IPS-20b (cell line): ENCODE data around the gene RC3H1.

Experiments
- H3K27ac ChIP-seq: one replicate; pipeline ENCODE4 v1.5.1; 2013; ENCODE audit warnings: low read length
- H3K27me3 ChIP-seq: 2 replicates; pipeline ENCODE4 v1.6.1; 2013; ENCODE audit warnings: mild to moderate bottlenecking, low read length, inconsistent platforms; ENCODE audit not compliant: insufficient read depth
- H3K36me3 ChIP-seq: 2 replicates; pipeline ENCODE4 v1.6.1; 2013; ENCODE audit warnings: low read depth, mild to moderate bottlenecking, inconsistent platforms, low read length, moderate library complexity; ENCODE audit not compliant: insufficient read depth
- H3K4me1 ChIP-seq: 2 replicates; pipeline ENCODE4 v1.6.1; 2013; ENCODE audit warnings: mild to moderate bottlenecking, control low read depth, inconsistent platforms, low read length, moderate library complexity; ENCODE audit not compliant: insufficient read depth
- H3K4me3 ChIP-seq: 2 replicates; pipeline ENCODE4 v1.5.1; 2013; ENCODE audit warnings: mild to moderate bottlenecking, low read length, inconsistent platforms
- H3K9ac ChIP-seq: 2 replicates; pipeline ENCODE4 v1.6.1; 2013; ENCODE audit warnings: low read depth, mild to moderate bottlenecking, inconsistent platforms, low read length, moderate library complexity
- H3K9me3 ChIP-seq: 2 replicates; pipeline ENCODE4 v1.6.1; 2013; ENCODE audit warnings: mild to moderate bottlenecking, low read depth, low read length, inconsistent platforms; ENCODE audit not compliant: insufficient read depth

RC3H1 gene

GRCh38 chr1:173903827-173904531 lies 118.2 kb downstream of the RC3H1 start:
- Histone ChIP-seq H3K9ac (no peak overlapping the region), H3K9me3 (no peaks in the 10 kb centered on the region), H3K27ac (no peak overlapping the region), H3K4me3 (no peak overlapping the region), H3K27me3 (no peaks in the 10 kb centered on the region), H3K36me3 (no peaks in the 10 kb centered on the region), H3K4me1 (peaks cover 29% of the 10 kb centered on the region)

DNA sequence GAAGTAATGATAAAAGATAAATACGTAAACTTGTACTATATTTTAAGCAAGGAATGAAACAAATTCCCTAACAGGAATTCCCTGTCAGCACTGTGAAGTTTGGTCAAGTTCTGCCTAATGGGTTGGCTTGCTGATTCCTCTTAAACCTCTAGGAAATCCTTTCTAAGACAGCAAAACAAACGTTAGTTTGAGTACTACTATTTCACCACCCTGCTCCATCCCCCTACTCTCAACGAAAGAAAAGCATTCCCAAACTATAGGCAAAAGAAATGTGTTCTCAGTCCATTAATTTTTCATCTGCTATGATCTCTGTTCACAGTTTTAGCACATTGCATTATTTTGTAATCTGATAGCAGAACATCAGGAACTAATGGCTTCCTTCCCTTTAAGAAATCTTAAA lies 121.2 kb downstream of the RC3H1 start:
- H3K4me3 ChIP-seq, result no peak overlapping the region
- H3K27ac ChIP-seq, result no peak overlapping the region
- H3K4me1 ChIP-seq, result peaks cover 29% of the 10 kb centered on the region

DNA sequence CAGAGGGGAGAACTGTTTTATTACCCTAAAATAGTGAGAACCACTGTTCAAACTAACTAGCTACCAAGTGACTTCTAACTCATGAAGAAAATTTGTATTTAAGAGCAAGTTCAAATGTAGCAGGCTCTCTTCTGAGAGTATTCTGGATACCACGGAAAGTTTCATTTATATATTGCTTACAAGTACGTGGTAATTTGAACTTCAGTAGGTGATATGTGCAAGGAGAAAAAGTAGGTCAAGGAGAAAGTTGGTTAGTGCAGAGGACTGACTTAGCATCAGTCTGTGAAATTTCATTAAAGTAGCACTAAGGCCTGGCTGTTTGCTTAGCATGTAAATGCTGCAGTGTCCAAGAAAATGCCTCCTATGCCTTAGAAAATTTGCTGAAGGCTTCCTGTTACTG lies 121.7 kb downstream of the RC3H1 start:
- H3K4me3 ChIP-seq, result no peak overlapping the region
- no peaks in the 10 kb centered on the region for H3K9me3 ChIP-seq
- H3K9ac ChIP-seq, result no peak overlapping the region
- no peaks in the 10 kb centered on the region for H3K27me3 ChIP-seq
- peaks cover 29% of the 10 kb centered on the region for H3K4me1 ChIP-seq
- no peak overlapping the region for H3K27ac ChIP-seq
- H3K36me3 ChIP-seq, result no peaks in the 10 kb centered on the region

More for the DNA sequence above, 121.2 kb downstream of the RC3H1 start:
- no peak overlapping the region for H3K9ac ChIP-seq
- H3K36me3 ChIP-seq, result no peaks in the 10 kb centered on the region
- no peaks in the 10 kb centered on the region for H3K9me3 ChIP-seq
- no peaks in the 10 kb centered on the region for H3K27me3 ChIP-seq

DNA sequence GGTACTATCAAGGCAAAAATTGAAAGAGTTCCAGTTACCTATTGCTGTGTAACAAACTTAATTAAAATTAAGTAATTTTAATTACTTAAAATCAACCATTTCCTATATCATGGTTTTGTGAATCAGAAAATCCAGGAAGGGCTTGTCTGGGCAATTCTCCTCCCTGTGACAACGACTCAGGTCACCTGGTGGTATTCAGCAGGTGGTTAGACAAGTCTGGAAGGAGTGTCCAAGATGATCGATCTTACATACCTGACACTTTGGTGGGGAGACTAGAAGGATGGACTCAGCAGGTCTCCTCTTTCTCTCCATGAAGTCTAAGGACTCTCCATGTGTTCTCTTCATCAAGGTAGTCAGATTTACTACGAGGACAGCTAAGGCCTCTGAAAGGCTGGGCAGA lies 128.0 kb downstream of the RC3H1 start:
- Histone ChIP-seq H3K27me3 (no peaks in the 10 kb centered on the region), H3K4me1 (peaks cover 2% of the 10 kb centered on the region; the same call in 1 of the 2 replicates), H3K36me3 (no peaks in the 10 kb centered on the region), H3K9ac (no peak overlapping the region), H3K4me3 (no peak overlapping the region), H3K9me3 (no peaks in the 10 kb centered on the region), H3K27ac (no peak overlapping the region)

- H3K36me3 ChIP-seq, result no peaks in the 10 kb centered on the region
- H3K4me1 ChIP-seq, result peaks cover 8% of the 10 kb centered on the region; the same call in 1 of the 2 replicates
- H3K27me3 ChIP-seq, result no peaks in the 10 kb centered on the region
- H3K9ac ChIP-seq, result no peak overlapping the region
- no peak overlapping the region for H3K4me3 ChIP-seq
- no peaks in the 10 kb centered on the region for H3K9me3 ChIP-seq
- no peak overlapping the region for H3K27ac ChIP-seq
Observed at GRCh38 chr1:173893611-173894010, 128.5 kb downstream of the RC3H1 start.

GRCh38 chr1:173889885-173890284 lies 132.3 kb downstream of the RC3H1 start:
- Histone ChIP-seq H3K9ac (no peak overlapping the region), H3K27me3 (no peaks in the 10 kb centered on the region), H3K36me3 (peaks cover 21% of the 10 kb centered on the region), H3K9me3 (no peaks in the 10 kb centered on the region), H3K27ac (no peak overlapping the region), H3K4me3 (no peak overlapping the region), H3K4me1 (peaks cover 16% of the 10 kb centered on the region)

- H3K36me3 ChIP-seq, result peaks cover 21% of the 10 kb centered on the region
- no peak overlapping the region for H3K27ac ChIP-seq
Observed at GRCh38 chr1:173888749-173889148, 133.4 kb downstream of the RC3H1 start.

DNA sequence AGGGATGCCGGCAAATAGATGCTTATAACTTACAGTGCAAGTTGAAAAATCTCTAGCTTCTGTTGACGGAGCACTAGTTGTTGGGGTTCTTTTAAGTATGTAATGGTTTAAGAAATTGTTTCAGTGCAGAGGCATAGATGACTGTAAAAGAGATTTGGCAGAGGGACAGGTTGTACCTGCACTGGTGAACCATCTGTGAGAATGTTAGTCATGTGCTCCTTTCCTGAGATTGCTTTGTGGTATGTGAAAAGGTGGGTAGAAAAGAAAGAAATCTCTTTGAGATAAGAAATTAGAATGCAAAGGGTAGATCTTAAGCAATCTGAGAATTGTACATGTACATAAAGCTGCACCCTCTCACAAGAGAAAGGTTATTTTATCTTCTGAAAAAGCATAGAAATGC lies 134.5 kb downstream of the RC3H1 start:
- Histone ChIP-seq H3K9ac (peak overlapping the region; percentile 3; the same call in 1 of the 2 replicates), H3K36me3 (peaks cover 21% of the 10 kb centered on the region), H3K9me3 (no peaks in the 10 kb centered on the region), H3K4me1 (peaks cover 16% of the 10 kb centered on the region), H3K27ac (no peak overlapping the region), H3K4me3 (no peak overlapping the region), H3K27me3 (no peaks in the 10 kb centered on the region)

More at GRCh38 chr1:173888749-173889148, 133.4 kb downstream of the RC3H1 start:
- Histone ChIP-seq H3K4me1 (peaks cover 16% of the 10 kb centered on the region), H3K9ac (no peak overlapping the region; the same call in 1 of the 2 replicates), H3K4me3 (peak overlapping the region; percentile 6), H3K9me3 (no peaks in the 10 kb centered on the region), H3K27me3 (no peaks in the 10 kb centered on the region)

DNA sequence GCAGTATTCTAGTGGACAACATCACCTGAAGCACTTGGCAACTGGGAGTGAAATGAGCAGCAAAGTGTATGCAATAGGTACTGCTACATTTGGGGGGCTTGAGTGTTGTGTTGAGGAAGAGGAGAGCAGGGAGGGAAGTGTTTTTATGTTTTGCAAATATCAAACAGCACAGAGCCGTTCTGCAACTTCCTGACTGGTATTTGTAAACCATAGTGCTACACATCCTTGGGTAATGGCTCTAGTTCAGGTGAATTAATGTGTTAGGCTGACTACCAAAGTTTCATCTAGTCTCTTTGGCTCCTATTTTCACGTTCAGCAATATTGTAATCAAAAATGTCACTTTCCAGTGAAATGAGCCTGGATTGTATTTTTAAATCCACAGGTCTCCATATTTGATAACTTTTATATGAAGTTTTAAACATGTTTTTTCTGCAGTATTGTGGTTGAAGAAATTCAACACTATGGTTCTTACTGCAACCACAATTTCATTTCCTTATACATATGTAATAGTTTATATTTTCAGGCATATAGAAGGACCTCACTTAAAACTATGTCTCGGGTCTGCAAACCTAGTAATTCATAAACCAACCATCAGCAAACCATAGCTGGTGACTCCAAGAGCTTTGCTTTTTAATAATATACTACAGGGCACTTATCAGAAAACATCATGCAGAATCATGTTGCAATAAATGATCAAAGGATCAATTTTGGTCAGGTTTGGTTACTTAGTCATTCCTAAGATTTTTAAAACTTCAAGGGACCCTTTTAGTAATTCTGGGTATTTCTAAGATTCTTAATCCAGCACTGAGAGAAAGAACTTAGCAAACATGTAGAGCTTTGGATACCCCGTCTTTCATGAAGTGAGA lies 135.2 kb downstream of the RC3H1 start:
- H3K36me3 ChIP-seq, result peaks cover 21% of the 10 kb centered on the region
- peaks cover 16% of the 10 kb centered on the region for H3K4me1 ChIP-seq
- H3K9ac ChIP-seq, result no peak overlapping the region
- no peak overlapping the region for H3K4me3 ChIP-seq
- H3K27me3 ChIP-seq, result no peaks in the 10 kb centered on the region
- H3K27ac ChIP-seq, result no peak overlapping the region
- no peaks in the 10 kb centered on the region for H3K9me3 ChIP-seq

- Histone ChIP-seq H3K4me1 (peaks cover 16% of the 10 kb centered on the region), H3K9ac (no peak overlapping the region), H3K9me3 (no peaks in the 10 kb centered on the region), H3K36me3 (peaks cover 21% of the 10 kb centered on the region), H3K4me3 (no peak overlapping the region), H3K27ac (no peak overlapping the region), H3K27me3 (no peaks in the 10 kb centered on the region)
Observed at GRCh38 chr1:173884701-173885100, 137.5 kb downstream of the RC3H1 start.
